ENCODE data around the gene ATIC.
"Not testable (repeated sequence)": the region's sequence is repeated elsewhere in the genome, so short reads cannot be mapped to it uniquely, and the experiment has no call there.

Gene ATIC

GRCh38 chr2:215311625-215312396 is at the start of gene ATIC:
Gene ATIC (plus strand): TSS chr2:215312059. CDS start chr2:215312143, 84 bp downstream.
- DNase-seq (ENCODE audit: low spot score) = peak; percentile 83

- no peak for DNase-seq (ENCODE audit: low spot score)
Observed at GRCh38 chr2:215262303-215262702, 49.6 kb upstream of the ATIC start.

GRCh38 chr2:215262741-215263362 is 49.0 kb upstream of the ATIC start:
- no peak for DNase-seq (ENCODE audit: low spot score)

GRCh38 chr2:215264374-215264773 is 47.5 kb upstream of the ATIC start:
- no peak for DNase-seq (ENCODE audit: low spot score)

GRCh38 chr2:215269397-215270117 is 42.3 kb upstream of the ATIC start:
- peak; percentile 44 for DNase-seq (ENCODE audit: low spot score)

GRCh38 chr2:215270118-215270451 is 41.8 kb upstream of the ATIC start:
- DNase-seq (ENCODE audit: low spot score) = no peak

- DNase-seq (ENCODE audit: low spot score) = no peak
Observed at GRCh38 chr2:215271446-215271845, 40.4 kb upstream of the ATIC start.

GRCh38 chr2:215272918-215273317 is 38.9 kb upstream of the ATIC start:
- no peak for DNase-seq (ENCODE audit: low spot score)

GRCh38 chr2:215274829-215275228 is 37.0 kb upstream of the ATIC start:
- no peak for DNase-seq (ENCODE audit: low spot score)

GRCh38 chr2:215275824-215276223 is 36.0 kb upstream of the ATIC start:
- DNase-seq (ENCODE audit: low spot score) = no peak

GRCh38 chr2:215277944-215278343 is 33.9 kb upstream of the ATIC start:
- no peak for DNase-seq (ENCODE audit: low spot score)

GRCh38 chr2:215280326-215280725 is 31.5 kb upstream of the ATIC start:
- DNase-seq (ENCODE audit: low spot score) = no peak

- DNase-seq (ENCODE audit: low spot score) = no peak
Observed at GRCh38 chr2:215283221-215283620, 28.6 kb upstream of the ATIC start.

- no peak for DNase-seq (ENCODE audit: low spot score)
Observed at GRCh38 chr2:215286309-215286708, 25.6 kb upstream of the ATIC start.

- DNase-seq (ENCODE audit: low spot score) = no peak
Observed at GRCh38 chr2:215288112-215288815, 23.6 kb upstream of the ATIC start.

- no peak for DNase-seq (ENCODE audit: low spot score)
Observed at GRCh38 chr2:215290980-215291599, 20.8 kb upstream of the ATIC start.

GRCh38 chr2:215293879-215294278 is 18.0 kb upstream of the ATIC start:
- no peak for DNase-seq (ENCODE audit: low spot score)

GRCh38 chr2:215299337-215299859 is 12.5 kb upstream of the ATIC start:
- DNase-seq (ENCODE audit: low spot score) = no peak

- DNase-seq (ENCODE audit: low spot score) = no peak
Observed at GRCh38 chr2:215301994-215302393, 9.9 kb upstream of the ATIC start.

- not testable (repeated sequence) for DNase-seq (ENCODE audit: low spot score)
Observed at GRCh38 chr2:215311259-215311624, 617 bp upstream of the ATIC start.

- DNase-seq (ENCODE audit: low spot score) = no peak
Observed at GRCh38 chr2:215313255-215313613, 1.4 kb downstream of the ATIC start.

GRCh38 chr2:215314896-215315295 is 3.0 kb downstream of the ATIC start:
- DNase-seq (ENCODE audit: low spot score) = no peak

Data from COLO829 (cell line).